Body of pancreas (tissue), 4 donors: ENCODE results near the gene WIPF2. TPM values are rescaled to one million over a fixed set of nuclear protein-coding genes. Genes with fewer than 3 reads are reported as not detected.

ENCODE experiments used
- ATAC-seq: fragments of 150-250 bp; one replicate; pipeline ENCODE4 v1.9.1; 2016
- DNase-seq, 4 donors: peaks; one replicate each; pipeline ENCODE4 v3.0.0-alpha.2; 2019
- H3K27ac ChIP-seq, 4 donors: fragments of 200-600 bp; sonication (generic); 1 replicate in 3 of 4; 2 replicates in 1 of 4; pipeline versions ENCODE4 v1.5.1 to v1.6.1; 2016 to 2019; ENCODE audit warnings: mild to moderate bottlenecking in 1 of 4, mixed read lengths in 1 of 4, moderate library complexity in 1 of 4
- H3K27me3 ChIP-seq, 2 donors: fragments of 200-600 bp; sonication (generic); one replicate each; pipeline ENCODE4 v1.6.0; 2016; ENCODE audit warnings: mild to moderate bottlenecking in 1 of 2
- H3K36me3 ChIP-seq, 2 donors: fragments of 200-600 bp; sonication (generic); replicated peaks in 1 of 2; 2 replicates each; pipeline ENCODE4 v1.5.1; 2016; ENCODE audit warnings: low read depth in 2 of 2; ENCODE audit not compliant: insufficient read depth in 1 of 2
- H3K4me1 ChIP-seq: fragments of 200-600 bp; sonication (generic); one replicate; pipeline ENCODE4 v1.6.0; 2016
- H3K4me3 ChIP-seq, 2 donors: fragments of 200-600 bp; sonication (generic); 1 replicate in 1 of 2; 2 replicates in 1 of 2; pipeline ENCODE4 v1.5.1; 2016 to 2019
- H3K9me3 ChIP-seq, 3 donors: fragments of 200-600 bp; sonication (generic); 1 replicate in 2 of 3; 2 replicates in 1 of 3; pipeline ENCODE4 v1.5.1; 2016
- POLR2A ChIP-seq, 3 donors: fragments of 450-650 bp; IDR thresholded peaks; one replicate each; pipeline ENCODE4 v1.6.1; 2016; ENCODE audit warnings: antibody characterized with exemption in 3 of 3, mild to moderate bottlenecking in 2 of 3
- WGBS, 2 donors: methylation state at CpG; one replicate each; pipeline ENCODE4 v1.1.5; 2017; 5-methylcytosine and 5-hydroxymethylcytosine counted together
- intact Hi-C: fragments of 100-400 bp; cut with DNase I; formaldehyde crosslinking; loops from one replicate; pipeline ENCODE4 v1.15.1; 2023
- total RNA-seq, 2 donors: library from RNA; depleted of rRNA; stranded (reverse); fragments of >200 nt; gene quantifications; one replicate each; pipeline ENCODE4 v1.1.0, GENCODE V29; 2016
- TF ChIP-seq, protein P1 (sequence below), 7 experiments: fragments of 450-650 bp in 4 of 7; fragments of 200-600 bp in 3 of 7; sonication (generic) in 3 of 7; IDR thresholded peaks; one replicate each; pipeline ENCODE4 v1.5.1; 2016 to 2019; ENCODE audit warnings: antibody characterized with exemption in 7 of 7

WIPF2 gene
- total RNA-seq, 2 donors from 2014 or later, result 4.9 to 7.5 TPM

DNA sequence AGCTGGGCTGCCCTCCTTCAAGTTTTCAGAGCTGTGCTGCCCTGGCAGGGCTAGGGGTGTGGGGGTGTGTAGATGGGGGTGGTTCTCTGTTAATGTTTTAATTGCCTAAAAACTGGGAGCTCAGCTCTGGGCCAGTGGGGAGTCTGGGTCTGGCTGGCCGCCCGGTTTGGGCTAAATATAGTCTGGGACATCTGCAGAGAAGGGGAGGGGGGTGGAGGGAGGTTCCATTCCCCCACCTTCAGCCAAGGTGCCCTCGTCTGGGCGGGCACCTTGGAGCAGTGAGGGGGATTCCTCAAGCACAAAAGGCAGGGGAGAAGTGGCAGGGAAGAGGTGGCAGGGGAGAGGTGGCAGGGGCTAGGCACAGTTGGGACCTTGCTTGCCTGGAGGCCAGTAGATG is 102.9 kb downstream of the WIPF2 start:
- TF ChIP-seq POLR2A (IDR thresholded peaks at IDR 0.05), result no peak
- TF ChIP-seq, protein P1, sequence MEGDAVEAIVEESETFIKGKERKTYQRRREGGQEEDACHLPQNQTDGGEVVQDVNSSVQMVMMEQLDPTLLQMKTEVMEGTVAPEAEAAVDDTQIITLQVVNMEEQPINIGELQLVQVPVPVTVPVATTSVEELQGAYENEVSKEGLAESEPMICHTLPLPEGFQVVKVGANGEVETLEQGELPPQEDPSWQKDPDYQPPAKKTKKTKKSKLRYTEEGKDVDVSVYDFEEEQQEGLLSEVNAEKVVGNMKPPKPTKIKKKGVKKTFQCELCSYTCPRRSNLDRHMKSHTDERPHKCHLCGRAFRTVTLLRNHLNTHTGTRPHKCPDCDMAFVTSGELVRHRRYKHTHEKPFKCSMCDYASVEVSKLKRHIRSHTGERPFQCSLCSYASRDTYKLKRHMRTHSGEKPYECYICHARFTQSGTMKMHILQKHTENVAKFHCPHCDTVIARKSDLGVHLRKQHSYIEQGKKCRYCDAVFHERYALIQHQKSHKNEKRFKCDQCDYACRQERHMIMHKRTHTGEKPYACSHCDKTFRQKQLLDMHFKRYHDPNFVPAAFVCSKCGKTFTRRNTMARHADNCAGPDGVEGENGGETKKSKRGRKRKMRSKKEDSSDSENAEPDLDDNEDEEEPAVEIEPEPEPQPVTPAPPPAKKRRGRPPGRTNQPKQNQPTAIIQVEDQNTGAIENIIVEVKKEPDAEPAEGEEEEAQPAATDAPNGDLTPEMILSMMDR (IDR thresholded peaks at IDR 0.05), result no peak
- DNase-seq, result peak in 2 of 4 donors; percentile 42 to 59
- Histone ChIP-seq H3K4me1 (peaks cover 89% of the 10 kb centered on the region), H3K36me3 (no peaks in the 10 kb centered on the region), H3K9me3 (no peaks in the 10 kb centered on the region), H3K4me3 (no peak overlapping the region), H3K27me3 (no peaks in the 10 kb centered on the region), H3K27ac (peak overlapping the region; percentile 2 to 81 (median 66))
- WGBS, 2 donors, result 7 to 9% methylated on average over 4 of the region's 4 CpGs
- intact Hi-C loops, result no loop called here
- ATAC-seq, result no peak

DNA sequence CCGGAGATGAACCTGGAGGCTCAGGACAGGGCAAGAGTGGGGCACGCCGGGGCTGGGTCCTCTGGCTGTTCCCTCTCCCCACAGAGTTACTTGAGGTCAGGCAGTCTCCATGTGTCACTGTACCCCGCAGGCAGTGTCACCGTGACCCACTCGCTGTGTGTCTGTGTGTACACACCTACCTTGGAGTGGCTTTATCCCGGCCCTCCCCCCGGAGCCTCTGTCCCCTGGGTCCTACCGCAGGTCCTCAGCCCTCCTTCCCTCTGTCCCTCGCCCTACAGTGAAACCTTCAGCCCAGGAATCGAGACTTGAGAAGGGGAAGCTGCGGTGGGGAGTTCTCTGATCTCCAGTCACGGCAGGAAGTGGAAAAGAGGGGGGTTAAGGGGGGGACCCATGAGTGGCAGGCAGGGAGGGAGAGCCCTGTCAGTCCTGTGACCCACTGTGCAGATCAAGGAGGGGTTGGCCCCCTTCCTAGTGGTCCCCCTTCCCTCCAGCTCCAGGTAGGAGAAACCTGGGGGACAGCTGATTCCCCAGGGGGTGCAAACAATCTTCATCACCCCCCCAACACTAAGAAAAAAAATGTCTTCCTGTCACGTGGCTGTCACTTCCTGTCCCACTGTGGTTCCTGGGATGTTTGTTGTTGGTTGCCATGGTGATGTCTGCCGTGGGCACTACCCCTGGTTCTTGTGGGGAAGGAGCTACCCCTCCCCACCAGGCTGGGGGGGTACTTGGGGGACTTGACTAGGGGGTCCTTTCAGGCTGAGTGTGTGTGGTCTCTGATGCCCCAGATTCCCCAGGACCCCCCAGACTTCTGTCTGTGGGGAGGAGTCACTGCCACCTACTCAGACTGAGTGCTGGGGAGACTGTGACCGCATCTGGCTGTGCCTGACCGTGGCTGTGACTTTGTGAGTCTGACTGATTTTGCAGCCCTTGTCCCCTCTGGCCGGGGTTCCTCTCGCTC is 103.5 kb downstream of the WIPF2 start:
- Histone ChIP-seq H3K4me1 (peaks cover 89% of the 10 kb centered on the region), H3K9me3 (no peaks in the 10 kb centered on the region), H3K4me3 (no peak overlapping the region), H3K27me3 (no peaks in the 10 kb centered on the region), H3K27ac (peak overlapping the region; percentile 2 to 81 (median 66)), H3K36me3 (no peaks in the 10 kb centered on the region)
- DNase-seq (peak in 3 of 4 donors; percentile 42 to 82 (median 57)), ATAC-seq (no peak)
- 30 to 37% methylated on average over 13 to 19 of the region's 19 CpGs for WGBS, 2 donors
- TF ChIP-seq, protein P1 (IDR thresholded peaks at IDR 0.05), result no peak
- TF ChIP-seq POLR2A (IDR thresholded peaks at IDR 0.05), result peak in 2 of 3 donors; percentile 20 to 46
- intact Hi-C loops, result no loop called here

- no peak overlapping the region for H3K4me3 ChIP-seq
- H3K27me3 ChIP-seq, result no peaks in the 10 kb centered on the region
- intact Hi-C loops, result no loop called here
- no peaks in the 10 kb centered on the region for H3K9me3 ChIP-seq
- H3K4me1 ChIP-seq, result peaks cover 88% of the 10 kb centered on the region
- TF ChIP-seq POLR2A (IDR thresholded peaks at IDR 0.05), result no peak
- TF ChIP-seq, protein P1 (IDR thresholded peaks at IDR 0.05), result no peak
- ATAC-seq, result peak; percentile 9
- peak in 3 of 4 donors; percentile 56 to 61 (median 61) for DNase-seq
- WGBS, 2 donors, result 44 to 60% methylated on average over 10 of the region's 10 CpGs
- peak overlapping the region in 3 of 4 donors; percentile 56 to 81 (median 76) for H3K27ac ChIP-seq
- H3K36me3 ChIP-seq, result no peaks in the 10 kb centered on the region
These were observed 104.6 kb downstream of the WIPF2 start for GRCh38 chr17:40323391-40324381.

DNA sequence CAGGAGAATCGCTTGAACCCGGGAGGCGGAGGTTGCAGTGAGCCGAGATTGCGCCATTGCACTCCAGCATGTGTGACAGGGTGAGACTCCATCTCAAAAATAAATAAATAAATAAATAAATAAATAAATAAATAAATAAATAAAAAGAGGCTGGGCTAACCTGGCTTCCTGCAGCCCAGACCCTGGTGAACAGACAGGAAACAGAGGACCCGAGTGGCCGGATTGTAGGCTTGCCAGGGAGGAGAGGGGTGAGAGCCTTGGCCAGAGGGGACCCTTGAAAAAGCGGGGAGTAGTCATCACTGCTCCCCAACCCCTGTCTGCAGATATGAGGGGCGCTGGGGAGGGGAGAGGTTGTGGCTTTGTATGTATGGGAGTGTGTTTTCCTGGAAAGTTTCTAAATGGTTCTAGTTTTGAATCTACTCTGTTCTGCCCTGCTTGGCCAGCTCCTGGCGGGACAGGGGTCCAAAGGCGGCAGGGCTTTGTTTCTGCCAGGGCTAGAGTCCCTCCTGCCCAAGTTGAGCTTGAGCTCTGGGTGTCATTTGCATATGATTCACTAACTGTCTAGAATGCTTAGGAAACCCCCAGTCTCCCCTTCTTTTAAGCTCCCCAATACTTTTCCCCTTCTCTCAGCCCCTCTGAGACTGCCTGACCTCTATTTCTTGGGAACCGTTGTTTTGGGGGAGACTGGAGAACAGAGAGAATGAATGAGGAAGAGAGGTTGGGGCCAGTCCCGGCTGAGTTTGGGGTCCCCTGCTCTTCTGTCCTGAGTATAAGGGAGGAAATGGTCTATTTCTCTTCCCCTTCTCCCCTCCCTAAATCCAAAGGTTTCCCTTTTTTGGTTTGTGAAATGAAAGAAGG is 106.3 kb downstream of the WIPF2 start:
- DNase-seq (no peak), ATAC-seq (no peak)
- 82 to 88% methylated on average over 13 of the region's 13 CpGs for WGBS, 2 donors
- H3K36me3 ChIP-seq, result no peaks in the 10 kb centered on the region
- no peaks in the 10 kb centered on the region for H3K27me3 ChIP-seq
- no peaks in the 10 kb centered on the region for H3K9me3 ChIP-seq
- peak overlapping the region in 3 of 4 donors; percentile 35 to 76 (median 54) for H3K27ac ChIP-seq
- intact Hi-C loops, result no loop called here
- peaks cover 85% of the 10 kb centered on the region for H3K4me1 ChIP-seq
- no peak for TF ChIP-seq POLR2A (IDR thresholded peaks at IDR 0.05)
- TF ChIP-seq, protein P1 (IDR thresholded peaks at IDR 0.05), result no peak
- H3K4me3 ChIP-seq, result no peak overlapping the region
